Lung (tissue), 12 donors: ENCODE results near the gene DCAF4. TPM values are rescaled to one million over a fixed set of nuclear protein-coding genes. Genes with fewer than 3 reads are reported as not detected.
"Not testable (repeated sequence)": the region's sequence is repeated elsewhere in the genome, so short reads cannot be mapped to it uniquely, and the experiment has no call there.

Experiments
- ATAC-seq: fragments of 200-7000 bp; cut with Tn5 transposase; one replicate; pipeline ENCODE4 v1.9.1; 2020; ENCODE audit warnings: moderate number of reproducible peaks; ENCODE audit not compliant: insufficient read depth, low FRiP score
- DNase-seq, 3 donors: peaks; one replicate each; pipeline ENCODE4 v3.0.0-alpha.2; 2013 to 2017
- H3K27ac ChIP-seq, 2 donors: one replicate each; pipeline ENCODE4 v1.5.1; 2013; ENCODE audit warnings: mild to moderate bottlenecking in 2 of 2, moderate library complexity in 2 of 2, control low read depth in 1 of 2, inconsistent platforms in 1 of 2, low read depth in 1 of 2, low read length in 1 of 2
- H3K27me3 ChIP-seq, 3 donors: one replicate each; pipeline ENCODE4 v1.5.1; 2013; ENCODE audit warnings: low read length in 2 of 3; ENCODE audit not compliant: control insufficient read depth in 3 of 3, insufficient read depth in 3 of 3
- H3K36me3 ChIP-seq, 4 donors: one replicate each; pipeline ENCODE4 v1.5.1; 2013; ENCODE audit warnings: low read length in 4 of 4, mild to moderate bottlenecking in 1 of 4, moderate library complexity in 1 of 4; ENCODE audit not compliant: control insufficient read depth in 4 of 4, insufficient read depth in 4 of 4
- H3K4me1 ChIP-seq, 5 donors: one replicate each; pipeline ENCODE4 v1.5.1; 2013; ENCODE audit warnings: low read length in 5 of 5, mild to moderate bottlenecking in 2 of 5, moderate library complexity in 1 of 5; ENCODE audit not compliant: control insufficient read depth in 5 of 5, insufficient read depth in 5 of 5
- H3K4me3 ChIP-seq: one replicate; pipeline ENCODE4 v1.5.1; 2013; ENCODE audit warnings: mild to moderate bottlenecking, control low read depth, moderate library complexity
- H3K9ac ChIP-seq, 2 donors: one replicate each; pipeline ENCODE4 v1.5.1; 2013; ENCODE audit warnings: low read length in 2 of 2, control low read depth in 1 of 2; ENCODE audit not compliant: insufficient read depth in 1 of 2
- H3K9me3 ChIP-seq, 4 donors: one replicate each; pipeline ENCODE4 v1.5.1; 2013; ENCODE audit warnings: low read length in 3 of 4, mild to moderate bottlenecking in 1 of 4, moderate library complexity in 1 of 4; ENCODE audit not compliant: control insufficient read depth in 4 of 4, insufficient read depth in 3 of 4
- WGBS, 2 donors: extraction: QIAGEN DNeasy Blood & Tissue Kit; methylation state at CpG; one replicate each; pipeline ENCODE4 v1.1.7; 2013; 5-methylcytosine and 5-hydroxymethylcytosine counted together
- polyA plus RNA-seq, 2 donors: library from polyadenylated mRNA; stranded (reverse); fragments of 200-250 nt; gene quantifications; one replicate each; pipeline ENCODE4 v1.2.1, GENCODE V29; 2013
- total RNA-seq, 2 donors: library from RNA; depleted of rRNA in 1 of 2; stranded (reverse); fragments of >200 nt in 1 of 2; gene quantifications; one replicate each; pipeline ENCODE4 v1.2.1, GENCODE V29; 2014 to 2021
- TF ChIP-seq, protein P1 (sequence below): IDR thresholded peaks from 2 replicates; pipeline ENCODE4 v1.5.1; 2012; ENCODE audit warnings: mild to moderate bottlenecking; ENCODE audit errors: control extremely low read depth, extremely low read depth
- donor health status: control.
- donor health status: control.
- donor health status: Bipolar disorder and iron deficiency.
- donor health status: healthy.
- donor health status: DM: yes; HTN: yes; CAD: no.

Gene DCAF4
- total and polyA plus RNA-seq, 4 donors: 5.2 to 13.5 (median 11.2) TPM

DNA sequence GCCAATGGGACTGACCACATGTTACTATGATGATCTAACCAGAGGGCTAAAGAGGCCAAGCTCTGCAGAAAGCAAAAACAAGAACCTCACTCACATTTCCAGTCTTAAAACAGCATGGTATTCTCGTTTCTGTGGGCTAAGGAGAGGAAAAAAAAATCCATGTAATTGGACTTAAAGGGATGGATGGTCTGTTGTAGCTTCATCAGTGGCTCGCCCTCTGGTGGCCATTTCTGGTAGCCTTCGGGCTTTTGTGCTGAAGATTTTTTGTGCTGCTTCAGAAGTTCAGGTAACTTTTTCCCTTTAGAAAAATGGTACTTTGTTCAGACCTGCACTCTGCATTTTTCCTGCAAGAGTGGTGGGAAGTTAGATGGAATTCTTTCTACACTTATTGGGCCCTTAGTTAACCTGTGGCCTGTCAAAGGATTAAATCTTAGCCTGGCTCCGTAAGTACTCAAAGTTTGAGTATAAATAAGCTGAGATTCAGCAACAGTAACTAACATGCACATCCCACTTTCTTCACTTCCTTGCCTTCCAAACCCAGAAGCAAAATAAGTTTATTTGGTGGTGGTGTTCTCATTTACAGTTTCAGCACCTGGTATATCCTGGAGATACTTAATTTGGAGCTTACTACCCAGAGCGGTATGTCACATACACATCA lies 22.3 kb downstream of the DCAF4 start:
- H3K9ac ChIP-seq: no peak overlapping the region
- H3K4me1 ChIP-seq: no peaks in the 10 kb centered on the region
- peaks cover 0 to 1% (median 0%) of the 10 kb centered on the region in 4 donors for H3K9me3 ChIP-seq
- 40 to 44% methylated on average over 5 of the region's 5 CpGs for WGBS, 2 donors
- H3K27me3 ChIP-seq: no peaks in the 10 kb centered on the region
- peak; percentile 60 to 72 (median 68) for DNase-seq
- peaks cover 0 to 19% (median 6%) of the 10 kb centered on the region in 4 donors for H3K36me3 ChIP-seq
- ATAC-seq: no peak
- H3K4me3 ChIP-seq: no peak overlapping the region
- TF ChIP-seq, protein P1, sequence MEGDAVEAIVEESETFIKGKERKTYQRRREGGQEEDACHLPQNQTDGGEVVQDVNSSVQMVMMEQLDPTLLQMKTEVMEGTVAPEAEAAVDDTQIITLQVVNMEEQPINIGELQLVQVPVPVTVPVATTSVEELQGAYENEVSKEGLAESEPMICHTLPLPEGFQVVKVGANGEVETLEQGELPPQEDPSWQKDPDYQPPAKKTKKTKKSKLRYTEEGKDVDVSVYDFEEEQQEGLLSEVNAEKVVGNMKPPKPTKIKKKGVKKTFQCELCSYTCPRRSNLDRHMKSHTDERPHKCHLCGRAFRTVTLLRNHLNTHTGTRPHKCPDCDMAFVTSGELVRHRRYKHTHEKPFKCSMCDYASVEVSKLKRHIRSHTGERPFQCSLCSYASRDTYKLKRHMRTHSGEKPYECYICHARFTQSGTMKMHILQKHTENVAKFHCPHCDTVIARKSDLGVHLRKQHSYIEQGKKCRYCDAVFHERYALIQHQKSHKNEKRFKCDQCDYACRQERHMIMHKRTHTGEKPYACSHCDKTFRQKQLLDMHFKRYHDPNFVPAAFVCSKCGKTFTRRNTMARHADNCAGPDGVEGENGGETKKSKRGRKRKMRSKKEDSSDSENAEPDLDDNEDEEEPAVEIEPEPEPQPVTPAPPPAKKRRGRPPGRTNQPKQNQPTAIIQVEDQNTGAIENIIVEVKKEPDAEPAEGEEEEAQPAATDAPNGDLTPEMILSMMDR: peak; percentile 63
- H3K27ac ChIP-seq: no peak overlapping the region

DNA sequence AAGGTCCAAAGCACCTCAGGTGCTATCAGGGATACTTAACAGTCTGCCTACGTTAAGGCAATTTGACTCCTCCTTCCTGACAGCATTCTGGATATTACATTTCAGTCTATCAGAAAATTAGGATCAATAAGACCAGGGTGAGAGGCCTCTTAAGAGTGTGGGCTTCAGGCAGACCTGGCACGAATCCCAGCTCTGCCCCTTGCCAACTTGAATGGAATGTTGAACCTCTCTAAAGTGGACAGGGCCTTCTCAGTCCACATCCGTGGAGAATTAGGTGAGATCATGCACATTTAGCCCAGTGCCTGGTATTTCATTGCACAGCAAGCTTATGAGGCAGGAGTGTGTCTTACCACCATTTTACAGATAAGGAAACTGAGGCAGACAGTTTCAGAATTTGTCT lies 25.9 kb downstream of the DCAF4 start:
- ATAC-seq (no peak), DNase-seq (no peak)
- Histone ChIP-seq H3K27ac (no peak overlapping the region), H3K9ac (no peak overlapping the region), H3K4me3 (no peak overlapping the region), H3K9me3 (peaks cover 0 to 4% (median 0%) of the 10 kb centered on the region in 4 donors), H3K27me3 (no peaks in the 10 kb centered on the region), H3K4me1 (no peaks in the 10 kb centered on the region), H3K36me3 (peaks cover 0 to 17% (median 8%) of the 10 kb centered on the region in 4 donors)
- TF ChIP-seq, protein P1: no peak
- WGBS, 2 donors: 58 to 81% methylated on average over 3 of the region's 3 CpGs

DNA sequence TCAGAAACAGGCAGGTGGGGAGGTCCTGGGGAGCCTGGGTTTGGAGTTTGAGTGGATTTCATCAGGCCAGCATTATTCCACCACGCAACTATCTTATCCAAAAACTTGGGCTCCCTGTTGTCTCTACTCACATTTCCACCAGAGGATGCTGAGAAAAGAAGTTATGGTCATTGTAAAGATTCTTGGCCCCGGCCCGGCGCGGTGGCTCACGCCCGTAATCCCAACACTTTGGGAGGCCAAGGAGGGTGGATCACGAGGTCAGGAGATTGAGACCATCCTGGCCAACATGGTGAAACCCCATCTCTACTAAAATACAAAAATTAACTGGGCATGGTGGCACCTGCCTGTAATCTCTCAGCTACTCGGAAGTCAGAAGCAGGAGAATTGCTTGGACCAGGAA lies 30.5 kb downstream of the DCAF4 start:
- H3K27me3 ChIP-seq, ATAC-seq, H3K9me3 ChIP-seq, DNase-seq, H3K4me3 ChIP-seq, H3K9ac ChIP-seq, H3K27ac ChIP-seq, H3K4me1 ChIP-seq: not testable (repeated sequence)
- 92 to 98% methylated on average over 9 of the region's 9 CpGs for WGBS, 2 donors
- peaks cover 8 to 27% (median 17%) of the 10 kb centered on the region in 4 donors for H3K36me3 ChIP-seq

GRCh38 chr14:72957213-72957612 lies 30.9 kb downstream of the DCAF4 start:
- ATAC-seq (no peak), DNase-seq (no peak)
- no peak overlapping the region for H3K9ac ChIP-seq
- TF ChIP-seq, protein P1: no peak
- H3K9me3 ChIP-seq: peaks cover 0 to 2% (median 0%) of the 10 kb centered on the region in 4 donors
- H3K4me3 ChIP-seq: no peak overlapping the region
- H3K27me3 ChIP-seq: no peaks in the 10 kb centered on the region
- H3K36me3 ChIP-seq: peaks cover 8 to 27% (median 17%) of the 10 kb centered on the region in 4 donors
- no peaks in the 10 kb centered on the region for H3K4me1 ChIP-seq
- no peak overlapping the region for H3K27ac ChIP-seq
- 93 to 94% methylated on average over 3 of the region's 3 CpGs for WGBS, 2 donors
